ENCODE data around the gene SELPLG.

DNA sequence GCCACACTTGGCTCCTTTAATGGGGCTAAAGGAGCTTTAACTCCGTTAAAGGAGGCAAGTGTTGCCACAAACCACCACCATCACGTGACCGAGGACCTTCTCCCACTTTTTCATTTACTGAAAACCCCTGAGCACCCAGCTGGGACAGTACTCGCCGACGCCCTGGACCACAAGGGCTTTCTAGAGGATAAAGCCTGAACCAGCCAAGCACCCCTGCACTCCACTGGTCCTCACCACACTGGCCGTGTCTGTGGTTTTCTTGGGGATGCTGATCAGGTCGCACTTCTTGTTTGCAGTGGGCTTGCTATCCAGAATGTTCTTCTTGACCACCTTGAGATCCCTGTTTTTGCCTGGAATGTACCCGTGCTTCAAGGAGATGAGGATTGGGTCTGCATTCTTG is 14.7 kb upstream of the SELPLG start:
- TF ChIP-seq, protein P1, sequence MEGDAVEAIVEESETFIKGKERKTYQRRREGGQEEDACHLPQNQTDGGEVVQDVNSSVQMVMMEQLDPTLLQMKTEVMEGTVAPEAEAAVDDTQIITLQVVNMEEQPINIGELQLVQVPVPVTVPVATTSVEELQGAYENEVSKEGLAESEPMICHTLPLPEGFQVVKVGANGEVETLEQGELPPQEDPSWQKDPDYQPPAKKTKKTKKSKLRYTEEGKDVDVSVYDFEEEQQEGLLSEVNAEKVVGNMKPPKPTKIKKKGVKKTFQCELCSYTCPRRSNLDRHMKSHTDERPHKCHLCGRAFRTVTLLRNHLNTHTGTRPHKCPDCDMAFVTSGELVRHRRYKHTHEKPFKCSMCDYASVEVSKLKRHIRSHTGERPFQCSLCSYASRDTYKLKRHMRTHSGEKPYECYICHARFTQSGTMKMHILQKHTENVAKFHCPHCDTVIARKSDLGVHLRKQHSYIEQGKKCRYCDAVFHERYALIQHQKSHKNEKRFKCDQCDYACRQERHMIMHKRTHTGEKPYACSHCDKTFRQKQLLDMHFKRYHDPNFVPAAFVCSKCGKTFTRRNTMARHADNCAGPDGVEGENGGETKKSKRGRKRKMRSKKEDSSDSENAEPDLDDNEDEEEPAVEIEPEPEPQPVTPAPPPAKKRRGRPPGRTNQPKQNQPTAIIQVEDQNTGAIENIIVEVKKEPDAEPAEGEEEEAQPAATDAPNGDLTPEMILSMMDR (IDR thresholded peaks at IDR 0.05 in 8 of 11, conservative IDR thresholded peaks at IDR 0.05 in 3 of 11), result no peak
- TF ChIP-seq POLR2AphosphoS5 (IDR thresholded peaks at IDR 0.05), result no peak

Data from spleen (tissue), 7 donors.